ENCODE results near the gene CDKN1C. TPM values are rescaled to one million over a fixed set of nuclear protein-coding genes. Genes with fewer than 3 reads are reported as not detected.

The CDKN1C gene
- total and polyA plus RNA-seq, 12 donors, result 16.9 to 55.3 (median 26.6) TPM

- H3K9me3 ChIP-seq, result no peaks in the 10 kb centered on the region
- no peaks in the 10 kb centered on the region for H3K4me1 ChIP-seq
- H3K27ac ChIP-seq, result no peak overlapping the region
- no peaks in the 10 kb centered on the region for H3K36me3 ChIP-seq
- no peak overlapping the region for H3K4me3 ChIP-seq
- WGBS, 2 donors, result 87 to 94% methylated on average over 9 of the region's 9 CpGs
- TF ChIP-seq, protein P1, sequence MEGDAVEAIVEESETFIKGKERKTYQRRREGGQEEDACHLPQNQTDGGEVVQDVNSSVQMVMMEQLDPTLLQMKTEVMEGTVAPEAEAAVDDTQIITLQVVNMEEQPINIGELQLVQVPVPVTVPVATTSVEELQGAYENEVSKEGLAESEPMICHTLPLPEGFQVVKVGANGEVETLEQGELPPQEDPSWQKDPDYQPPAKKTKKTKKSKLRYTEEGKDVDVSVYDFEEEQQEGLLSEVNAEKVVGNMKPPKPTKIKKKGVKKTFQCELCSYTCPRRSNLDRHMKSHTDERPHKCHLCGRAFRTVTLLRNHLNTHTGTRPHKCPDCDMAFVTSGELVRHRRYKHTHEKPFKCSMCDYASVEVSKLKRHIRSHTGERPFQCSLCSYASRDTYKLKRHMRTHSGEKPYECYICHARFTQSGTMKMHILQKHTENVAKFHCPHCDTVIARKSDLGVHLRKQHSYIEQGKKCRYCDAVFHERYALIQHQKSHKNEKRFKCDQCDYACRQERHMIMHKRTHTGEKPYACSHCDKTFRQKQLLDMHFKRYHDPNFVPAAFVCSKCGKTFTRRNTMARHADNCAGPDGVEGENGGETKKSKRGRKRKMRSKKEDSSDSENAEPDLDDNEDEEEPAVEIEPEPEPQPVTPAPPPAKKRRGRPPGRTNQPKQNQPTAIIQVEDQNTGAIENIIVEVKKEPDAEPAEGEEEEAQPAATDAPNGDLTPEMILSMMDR (IDR thresholded peaks at IDR 0.05), result no peak
- ATAC-seq (no peak), DNase-seq (no peak)
- intact Hi-C loops (cut with DNase I), result no loop called here
- H3K27me3 ChIP-seq, result no peaks in the 10 kb centered on the region
These were observed 37.1 kb downstream of the CDKN1C start for GRCh38 chr11:2848497-2848896.

DNA sequence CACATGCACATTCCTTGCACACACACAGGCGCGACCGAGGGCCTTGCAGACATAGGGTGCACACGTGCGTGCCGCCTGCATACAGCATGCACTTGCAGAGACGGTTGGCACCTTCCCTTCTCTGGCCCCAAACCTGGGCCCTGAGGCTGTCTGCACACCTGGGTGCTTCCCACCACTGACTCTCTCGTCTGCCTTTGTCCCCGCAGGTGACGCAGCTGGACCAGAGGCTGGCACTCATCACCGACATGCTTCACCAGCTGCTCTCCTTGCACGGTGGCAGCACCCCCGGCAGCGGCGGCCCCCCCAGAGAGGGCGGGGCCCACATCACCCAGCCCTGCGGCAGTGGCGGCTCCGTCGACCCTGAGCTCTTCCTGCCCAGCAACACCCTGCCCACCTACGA is 38.0 kb downstream of the CDKN1C start:
- Histone ChIP-seq H3K4me1 (no peaks in the 10 kb centered on the region), H3K36me3 (no peaks in the 10 kb centered on the region), H3K27ac (no peak overlapping the region), H3K27me3 (no peaks in the 10 kb centered on the region), H3K4me3 (no peak overlapping the region), H3K9me3 (no peaks in the 10 kb centered on the region)
- ATAC-seq (no peak), DNase-seq (no peak)
- intact Hi-C loops (cut with DNase I), result no loop called here
- 87 to 92% methylated on average over 21 of the region's 21 CpGs for WGBS, 2 donors
- TF ChIP-seq, protein P1 (IDR thresholded peaks at IDR 0.05), result no peak

DNA sequence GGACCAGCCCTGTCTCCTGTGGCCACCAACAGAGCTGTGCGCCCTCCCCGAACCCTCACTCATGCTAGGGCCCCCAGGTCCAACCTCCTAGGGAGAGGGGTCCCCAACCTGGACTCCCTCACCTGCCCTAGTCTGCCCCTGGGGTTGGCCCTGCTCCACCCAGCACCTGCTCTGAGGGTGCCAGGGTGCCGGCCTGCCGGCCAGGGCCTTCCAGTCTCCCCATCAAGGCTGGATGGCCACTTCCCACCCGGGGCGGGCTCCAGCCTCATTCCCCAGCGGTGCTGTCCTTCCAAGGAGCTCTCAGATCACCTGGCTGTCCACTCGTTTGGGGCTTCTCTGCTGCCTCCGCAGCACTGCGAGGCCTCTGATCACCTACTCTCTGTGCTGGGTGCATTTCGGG is 39.1 kb downstream of the CDKN1C start:
- Histone ChIP-seq H3K9me3 (no peaks in the 10 kb centered on the region), H3K27ac (no peak overlapping the region), H3K36me3 (no peaks in the 10 kb centered on the region), H3K27me3 (no peaks in the 10 kb centered on the region), H3K4me3 (no peak overlapping the region), H3K4me1 (no peaks in the 10 kb centered on the region)
- 91 to 96% methylated on average over 11 of the region's 11 CpGs for WGBS, 2 donors
- TF ChIP-seq, protein P1 (IDR thresholded peaks at IDR 0.05), result no peak
- no peak for DNase-seq
- no peak for ATAC-seq
- intact Hi-C loops (cut with DNase I), result no loop called here

GRCh38 chr11:2846056-2846455 is 39.5 kb downstream of the CDKN1C start:
- DNase-seq, result no peak

More at GRCh38 chr11:2846056-2846455, 39.5 kb downstream of the CDKN1C start:
- 86 to 87% methylated on average over 17 of the region's 17 CpGs for WGBS, 2 donors
- intact Hi-C loops (cut with DNase I), result no loop called here
- H3K4me3 ChIP-seq, result no peak overlapping the region
- no peak overlapping the region for H3K27ac ChIP-seq
- no peaks in the 10 kb centered on the region for H3K36me3 ChIP-seq
- no peaks in the 10 kb centered on the region for H3K9me3 ChIP-seq
- TF ChIP-seq, protein P1 (IDR thresholded peaks at IDR 0.05), result no peak
- H3K27me3 ChIP-seq, result no peaks in the 10 kb centered on the region
- no peaks in the 10 kb centered on the region for H3K4me1 ChIP-seq
- ATAC-seq, result no peak

Measured in heart right ventricle (tissue), 16 donors.